IMR-90 (cell line): ENCODE data around the gene CROCC2. TPM values are rescaled to one million over a fixed set of nuclear protein-coding genes. Genes with fewer than 3 reads are reported as not detected.

Experiments
- ATAC-seq: fragments of 200-7000 bp; cut with Tn5 transposase; 2 replicates; pipeline ENCODE4 v1.9.1; 2020; ENCODE audit warnings: low read depth, mild to moderate bottlenecking, moderate library complexity
- BruUV-seq: library from RNA; stranded (reverse); fragments of 400-500 nt; replicated peaks from 2 replicates; lab custom pipeline; 2021; lab: Mats Ljungman, UMichigan
- CTCF ChIA-PET: fragments of 300-600 bp; formaldehyde crosslinking; extraction: SDS; loops from one replicate; lab custom pipeline; 2021; ENCODE audit warnings: antibody characterized with exemption; lab: Yijun Ruan, JAX
- POLR2A ChIA-PET: fragments of 300-600 bp; sonication (Branson Sonifier 250); formaldehyde crosslinking; loops from one replicate; lab custom pipeline; 2022; ENCODE audit warnings: antibody characterized with exemption; ENCODE audit not compliant: unreplicated experiment; lab: Charles Lee
- DNase-seq: peaks from one replicate; pipeline ENCODE4 v3.0.0; 2013
- H2AFZ ChIP-seq: replicated peaks from 2 replicates; pipeline ENCODE3; 2013; ENCODE audit warnings: low read length, mild to moderate bottlenecking; ENCODE audit not compliant: poor library complexity
- H2AK5ac ChIP-seq: 2 replicates; pipeline ENCODE4 v1.6.1; 2013; ENCODE audit warnings: low read depth, low read length, inconsistent platforms
- H2AK9ac ChIP-seq: replicated peaks from 2 replicates; pipeline ENCODE3; 2013; ENCODE audit warnings: mild to moderate bottlenecking, low read depth, low read length, moderate library complexity; ENCODE audit not compliant: poor library complexity
- H2BK120ac ChIP-seq: 2 replicates; pipeline ENCODE4 v1.6.1; 2013; ENCODE audit warnings: low read depth, low read length, inconsistent platforms
- H2BK15ac ChIP-seq: 3 replicates; pipeline ENCODE4 v1.6.1; 2013; ENCODE audit warnings: low read depth, low read length, inconsistent platforms
- H2BK20ac ChIP-seq: 2 replicates; pipeline ENCODE4 v1.6.1; 2013; ENCODE audit warnings: low read depth, mild to moderate bottlenecking, inconsistent platforms, low read length, moderate library complexity
- H2BK5ac ChIP-seq: 2 replicates; pipeline ENCODE4 v1.6.1; 2013; ENCODE audit warnings: mild to moderate bottlenecking, low read depth, low read length, inconsistent platforms; ENCODE audit not compliant: poor library complexity, severe bottlenecking
- H3K14ac ChIP-seq: replicated peaks from 2 replicates; pipeline ENCODE4 v1.6.1; 2013; ENCODE audit warnings: low read depth, low read length, inconsistent platforms
- H3K18ac ChIP-seq: 2 replicates; pipeline ENCODE4 v1.6.1; 2013; ENCODE audit warnings: low read depth, low read length, control low read depth
- H3K23ac ChIP-seq: 2 replicates; pipeline ENCODE4 v1.6.1; 2013; ENCODE audit warnings: low read depth, low read length, inconsistent platforms
- H3K27ac ChIP-seq: 2 replicates; pipeline ENCODE4 v1.5.1; 2013; ENCODE audit warnings: mild to moderate bottlenecking, control low read depth, low read length; ENCODE audit not compliant: insufficient read depth
- H3K27me3 ChIP-seq: 2 replicates; pipeline ENCODE4 v1.6.1; 2013; ENCODE audit warnings: low read length; ENCODE audit not compliant: control insufficient read depth, insufficient read depth
- H3K36me3 ChIP-seq: 2 replicates; pipeline ENCODE4 v1.6.1; 2013; ENCODE audit warnings: low read length, mixed read lengths; ENCODE audit not compliant: control insufficient read depth, insufficient read depth
- H3K4ac ChIP-seq: 2 replicates; pipeline ENCODE4 v1.6.1; 2013; ENCODE audit warnings: low read depth, low read length, inconsistent platforms
- H3K4me1 ChIP-seq: 2 replicates; pipeline ENCODE4 v1.6.1; 2013; ENCODE audit warnings: low read length, mixed read lengths; ENCODE audit not compliant: control insufficient read depth, insufficient read depth
- H3K4me2 ChIP-seq: 2 replicates; pipeline ENCODE4 v1.6.1; 2013; ENCODE audit warnings: low read depth, mild to moderate bottlenecking, control low read depth, low read length, moderate library complexity
- H3K4me3 ChIP-seq: 2 replicates; pipeline ENCODE4 v1.5.1; 2013; ENCODE audit warnings: low read depth, mild to moderate bottlenecking, control low read depth, low read length, moderate library complexity; ENCODE audit not compliant: insufficient read depth
- H3K56ac ChIP-seq: 2 replicates; pipeline ENCODE4 v1.6.1; 2013; ENCODE audit warnings: low read length, inconsistent platforms; ENCODE audit not compliant: insufficient read depth; ENCODE audit errors: extremely low read depth
- H3K79me1 ChIP-seq, 2 experiments: 2 replicates each; pipeline ENCODE4 v1.6.1; 2013; ENCODE audit warnings: low read length in 2 of 2, inconsistent platforms in 1 of 2, low read depth in 1 of 2
- H3K9ac ChIP-seq: 2 replicates; pipeline ENCODE4 v1.6.1; 2013; ENCODE audit warnings: low read depth, low read length, control low read depth
- H3K9me1 ChIP-seq: 2 replicates; pipeline ENCODE4 v1.6.1; 2013; ENCODE audit warnings: low read length, inconsistent platforms; ENCODE audit not compliant: insufficient read depth
- H3K9me3 ChIP-seq: 2 replicates; pipeline ENCODE4 v1.6.1; 2013; ENCODE audit warnings: low read length; ENCODE audit not compliant: control insufficient read depth, insufficient read depth
- H4K20me1 ChIP-seq: 2 replicates; pipeline ENCODE4 v1.6.1; 2013; ENCODE audit warnings: low read length, inconsistent platforms; ENCODE audit not compliant: insufficient read depth
- H4K5ac ChIP-seq: 2 replicates; pipeline ENCODE4 v1.6.1; 2013; ENCODE audit warnings: mild to moderate bottlenecking, low read depth, low read length, control low read depth
- H4K8ac ChIP-seq, 2 experiments: 2 replicates each; pipeline ENCODE4 v1.6.1; 2013; ENCODE audit warnings: low read depth in 2 of 2, low read length in 2 of 2, control low read depth in 1 of 2, inconsistent platforms in 1 of 2
- H4K91ac ChIP-seq: 2 replicates; pipeline ENCODE4 v1.6.1; 2013; ENCODE audit warnings: low read depth, low read length, inconsistent platforms; ENCODE audit not compliant: insufficient read depth
- BHLHE40 ChIP-seq: fragments of 150-350 bp; IDR thresholded peaks from 2 replicates; pipeline ENCODE4 v1.6.1; 2016; ENCODE audit warnings: mild to moderate bottlenecking, low read depth, low read length
- CHD1 ChIP-seq: IDR thresholded peaks from 2 replicates; pipeline ENCODE4 v1.6.1; 2012; ENCODE audit warnings: low read depth, low read length, improper control_type of control experiment
- MAFK ChIP-seq: IDR thresholded peaks from 2 replicates; pipeline ENCODE4 v1.6.1; 2012; ENCODE audit warnings: low read depth, low read length, improper control_type of control experiment
- MXI1 ChIP-seq: IDR thresholded peaks from 2 replicates; pipeline ENCODE4 v1.6.1; 2012; ENCODE audit warnings: low read depth, mild to moderate bottlenecking, low read length, moderate library complexity, borderline replicate concordance
- POLR2A ChIP-seq: IDR thresholded peaks from 2 replicates; pipeline ENCODE4 v1.6.1; 2012; ENCODE audit warnings: mild to moderate bottlenecking, low read depth, low read length
- RAD21 ChIP-seq: IDR thresholded peaks from 2 replicates; pipeline ENCODE4 v1.6.1; 2012; ENCODE audit warnings: low read length, improper control_type of control experiment
- SMC3 ChIP-seq: fragments of 150-350 bp; IDR thresholded peaks from 2 replicates; pipeline ENCODE4 v1.6.1; 2016; ENCODE audit warnings: low read depth, mild to moderate bottlenecking, antibody characterized with exemption, low read length, moderate library complexity
- USF2 ChIP-seq: fragments of 150-350 bp; IDR thresholded peaks from 2 replicates; pipeline ENCODE4 v1.6.1; 2017; ENCODE audit warnings: mild to moderate bottlenecking, antibody characterized with exemption, low read length, low read depth
- WGBS, 2 experiments: methylation state at CpG; one replicate each; pipeline versions ENCODE4 v1.1.5 to v1.1.7; 2013; ENCODE audit warnings: missing lambda C conversion rate in 2 of 2; ENCODE audit not compliant: insufficient read length in 1 of 2; ENCODE audit errors: extremely low coverage in 2 of 2; 5-methylcytosine and 5-hydroxymethylcytosine counted together
- dilution Hi-C: fragments of 300-500 bp; cut with HindIII; formaldehyde crosslinking; loops from one replicate; pipeline ENCODE4 v1.14.3; 2018; ENCODE audit warnings: low sequenced_read_pairs; ENCODE audit not compliant: unreplicated experiment
- in situ Hi-C: fragments of 300-500 bp; cut with MboI; formaldehyde crosslinking; loops from 3 replicates; pipeline ENCODE4 v1.14.3; 2019; ENCODE audit warnings: low sequenced_read_pairs, inconsistent platforms, mixed read lengths
- intact Hi-C: fragments of 100-400 bp; cut with micrococcal nuclease; formaldehyde crosslinking; loops from 2 replicates; pipeline ENCODE4 v1.10.0; 2022
- polyA plus RNA-seq, 3 experiments: library from polyadenylated mRNA; depleted of rRNA; stranded (reverse); fragments of >200 nt; gene quantifications; 2 replicates each; pipeline ENCODE4 v1.2.3, GENCODE V29; 2012; ENCODE audit warnings: low replicate concordance in 1 of 3
- total RNA-seq: library from RNA; depleted of rRNA; stranded (reverse); fragments of >200 nt; gene quantifications from 2 replicates; pipeline ENCODE4 v1.2.3, GENCODE V29; 2012

The CROCC2 gene
- total and polyA plus RNA-seq, 2 of the 4 experiments (the other 2 are of a cell fraction), result not detected

GRCh38 chr2:241003369-241003768, 97.2 kb downstream of the CROCC2 start:
- peaks cover 36% of the 10 kb centered on the region for H3K36me3 ChIP-seq
- no peak overlapping the region for H4K91ac ChIP-seq
- TF ChIP-seq BHLHE40, result no peak
- no peak for TF ChIP-seq MXI1
- no peak for TF ChIP-seq RAD21
- no peak for TF ChIP-seq USF2
- TF ChIP-seq CHD1, result no peak
- no peak for TF ChIP-seq SMC3
- TF ChIP-seq MAFK, result no peak
- TF ChIP-seq POLR2A, result no peak
- no CpG with 5 or more reads among the region's 2 CpGs for WGBS, 2 experiments
- H3K9ac ChIP-seq, result no peak overlapping the region
- H2AFZ ChIP-seq, result no peak overlapping the region
- intact Hi-C loops (no loop called here), in situ Hi-C loops (no loop called here), dilution Hi-C loops (no loop called here)
- BruUV-seq, result no TSS peak
- no peak overlapping the region for H3K18ac ChIP-seq
- no peak for DNase-seq
- no peaks in the 10 kb centered on the region for H4K20me1 ChIP-seq
- H3K56ac ChIP-seq, result no peak overlapping the region
- peaks cover 4% of the 10 kb centered on the region; the same call in 1 of the 2 replicates for H3K4me1 ChIP-seq
- H3K9me3 ChIP-seq, result peaks cover 18% of the 10 kb centered on the region
- no peak overlapping the region for H2BK5ac ChIP-seq
- no peak overlapping the region for H3K23ac ChIP-seq
- no peaks in the 10 kb centered on the region for H3K9me1 ChIP-seq
- ATAC-seq, result no peak
- CTCF ChIA-PET, result no interaction called here
- no peak overlapping the region for H2BK15ac ChIP-seq
- H3K14ac ChIP-seq, result no peak overlapping the region
- no peak overlapping the region for H3K27ac ChIP-seq
- H3K27me3 ChIP-seq, result no peaks in the 10 kb centered on the region
- H2AK9ac ChIP-seq, result no peak overlapping the region
- no peak overlapping the region for H2AK5ac ChIP-seq
- H3K4ac ChIP-seq, result no peak overlapping the region
- no peak overlapping the region for H4K5ac ChIP-seq
- no peak overlapping the region for H4K8ac ChIP-seq
- H3K4me3 ChIP-seq, result no peak overlapping the region
- POLR2A ChIA-PET, result no interaction called here
- H3K79me1 ChIP-seq, result no peaks in the 10 kb centered on the region; a peak in 1 of 4 replicates
- no peak overlapping the region for H3K4me2 ChIP-seq
- no peak overlapping the region for H2BK120ac ChIP-seq
- H2BK20ac ChIP-seq, result no peak overlapping the region
